Activated CD4-positive, alpha-beta T cell treated with anti-CD3 and anti-CD28 coated beads for 48 hours (primary cell): ENCODE results near the gene TECTA.
"Not testable (repeated sequence)": the region's sequence is repeated elsewhere in the genome, so short reads cannot be mapped to it uniquely, and the experiment has no call there.

ENCODE experiments used
- DNase-seq: peaks from one replicate; pipeline ENCODE4 v3.0.0-alpha.2; 2020

The TECTA gene

DNA sequence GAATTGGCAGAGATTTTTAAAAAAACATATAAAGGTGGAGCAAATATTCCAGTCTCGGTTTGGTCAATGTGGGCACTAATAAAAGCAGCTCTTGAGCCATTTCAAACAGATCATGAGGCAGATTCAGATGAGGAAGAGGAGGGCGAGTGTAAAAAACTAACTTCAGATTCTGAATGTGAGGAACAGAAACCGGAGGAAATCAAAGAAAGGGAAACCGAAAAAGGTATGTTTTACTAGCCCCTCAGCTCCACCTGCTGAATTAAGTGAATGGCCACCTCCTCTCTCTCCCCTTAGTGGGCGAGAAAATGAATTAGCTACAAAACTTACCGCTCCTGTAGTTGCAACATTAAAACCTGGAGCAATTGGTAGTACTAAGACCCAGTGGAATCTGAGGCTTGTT is 136.2 kb downstream of the TECTA start:
- DNase-seq, result not testable (repeated sequence)

DNA sequence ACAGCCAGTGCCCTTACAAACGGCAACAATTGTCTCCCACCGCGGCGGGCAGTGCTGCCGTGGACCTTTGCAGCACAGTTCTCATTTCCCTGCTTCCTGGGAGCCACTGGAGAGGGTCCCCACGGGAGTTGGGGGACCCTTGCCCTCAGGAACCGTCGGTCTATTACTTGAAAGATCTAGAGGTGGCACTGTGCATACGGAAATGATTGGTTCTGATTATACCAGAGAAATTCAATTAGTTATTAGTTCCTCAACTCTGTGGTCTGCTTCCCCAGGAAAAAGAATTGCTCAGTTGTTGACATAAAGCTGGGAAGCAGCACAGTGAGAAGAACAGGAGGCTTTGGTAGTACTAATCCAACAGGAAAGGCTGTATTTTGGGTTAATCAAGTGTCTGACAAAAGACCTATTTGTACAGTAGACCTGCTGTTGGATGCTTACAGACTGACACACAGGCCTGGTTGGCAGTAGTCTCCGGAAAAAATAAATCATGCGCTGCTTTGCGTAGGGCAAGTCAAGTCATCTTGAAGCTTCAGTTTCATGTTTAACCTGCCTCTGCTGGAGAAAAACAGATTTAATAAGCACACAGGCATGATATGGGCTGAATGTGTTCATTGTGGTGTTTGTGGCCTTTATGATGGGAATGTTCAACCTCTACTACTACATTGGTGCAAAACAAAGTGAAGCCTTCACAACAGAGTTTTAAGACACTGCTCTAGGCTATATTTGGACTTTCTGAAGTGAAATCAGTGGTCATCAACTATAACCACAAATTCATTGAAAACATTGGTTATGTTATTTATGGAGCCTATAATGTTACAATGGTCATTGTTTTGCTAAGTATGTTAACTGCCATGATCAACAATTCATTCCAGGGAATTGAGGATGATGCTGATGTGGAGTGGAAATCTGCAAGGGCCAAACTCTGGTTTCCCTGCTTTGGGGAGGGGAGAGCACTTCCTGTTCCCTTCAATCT is 136.9 kb downstream of the TECTA start:
- peak; percentile 57 for DNase-seq

DNA sequence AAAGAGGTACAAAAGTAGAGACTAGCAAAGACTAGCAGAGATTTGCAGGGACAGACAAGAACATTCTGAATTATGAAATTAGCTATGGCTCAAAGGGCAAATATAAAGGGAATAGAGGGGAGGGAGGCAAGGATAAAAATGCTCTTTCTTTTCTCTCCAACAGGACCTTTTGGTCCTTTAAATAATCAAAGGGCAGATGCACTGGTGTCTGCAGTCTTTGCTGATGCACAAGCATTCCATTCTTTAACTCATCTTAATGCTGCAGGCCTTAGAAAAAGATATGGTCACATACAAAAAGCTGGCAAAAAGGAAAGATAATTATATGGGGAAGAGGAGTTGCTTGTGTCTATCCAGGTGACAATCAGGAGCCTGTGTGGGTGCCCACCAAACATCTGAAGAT is 137.9 kb downstream of the TECTA start:
- DNase-seq, result no peak

DNA sequence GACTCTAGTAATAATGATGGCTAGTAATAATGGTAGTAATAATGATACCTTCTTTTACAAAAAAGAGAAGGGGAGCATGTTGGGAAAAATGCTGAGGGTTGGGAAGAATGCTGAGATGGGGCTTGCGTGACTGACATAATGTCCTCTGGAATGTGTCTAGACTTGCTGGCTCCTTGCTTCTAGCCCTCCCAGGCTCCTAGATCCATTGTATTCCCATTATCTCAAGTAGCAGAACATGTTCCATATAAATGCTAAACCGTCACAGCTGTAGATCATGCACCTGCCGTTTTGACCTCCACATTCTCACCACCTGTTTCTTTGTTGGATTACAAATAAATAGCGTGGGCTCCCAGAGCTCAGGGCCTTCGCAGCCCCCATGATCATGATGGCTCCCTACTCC is 139.0 kb downstream of the TECTA start:
- not testable (repeated sequence) for DNase-seq

DNA sequence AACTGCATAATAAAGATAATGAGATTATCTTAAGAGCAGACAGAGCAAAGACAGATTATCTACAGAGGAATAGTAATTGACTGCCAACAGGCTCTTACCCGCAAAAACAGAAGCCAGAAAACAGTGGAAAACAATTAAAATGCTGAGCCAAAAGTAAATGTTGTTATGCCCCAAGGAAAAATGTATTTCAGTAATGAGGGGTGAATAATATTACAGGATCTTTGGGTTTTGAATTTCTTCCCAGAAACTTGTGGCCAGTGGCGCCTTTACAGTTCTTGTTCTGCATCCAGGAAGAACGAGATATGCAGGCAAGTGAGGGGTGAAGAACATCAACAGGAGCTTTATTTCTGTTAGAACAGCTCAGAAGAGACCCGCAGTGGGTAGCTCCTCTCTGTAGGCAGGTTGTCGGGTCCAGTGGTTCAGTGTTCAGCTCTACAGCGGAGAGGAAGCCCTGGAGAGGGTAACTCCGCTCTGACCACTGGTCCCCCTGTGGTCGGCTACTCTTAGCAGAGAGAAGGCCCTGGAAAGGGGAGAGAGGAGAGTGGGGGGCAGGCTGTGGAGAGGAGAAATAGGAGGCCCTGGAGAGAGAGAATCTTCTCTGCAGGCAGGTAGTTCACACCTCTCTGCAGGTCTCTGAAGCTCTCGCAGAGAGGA is 139.7 kb downstream of the TECTA start:
- DNase-seq, result no peak
